Measurements from ENCODE around the gene PPP1R3E.
"Not testable (repeated sequence)": the region's sequence is repeated elsewhere in the genome, so short reads cannot be mapped to it uniquely, and the experiment has no call there.

Gene PPP1R3E

GRCh38 chr14:23297611-23298277 is 4.9 kb downstream of the PPP1R3E start:
- no peak for DNase-seq (ENCODE audit: low read depth)

GRCh38 chr14:23297096-23297495 is 5.6 kb downstream of the PPP1R3E start:
- no peak for DNase-seq (ENCODE audit: low read depth)

GRCh38 chr14:23296012-23296777 is 6.5 kb downstream of the PPP1R3E start:
- no peak for DNase-seq (ENCODE audit: low read depth)

DNA sequence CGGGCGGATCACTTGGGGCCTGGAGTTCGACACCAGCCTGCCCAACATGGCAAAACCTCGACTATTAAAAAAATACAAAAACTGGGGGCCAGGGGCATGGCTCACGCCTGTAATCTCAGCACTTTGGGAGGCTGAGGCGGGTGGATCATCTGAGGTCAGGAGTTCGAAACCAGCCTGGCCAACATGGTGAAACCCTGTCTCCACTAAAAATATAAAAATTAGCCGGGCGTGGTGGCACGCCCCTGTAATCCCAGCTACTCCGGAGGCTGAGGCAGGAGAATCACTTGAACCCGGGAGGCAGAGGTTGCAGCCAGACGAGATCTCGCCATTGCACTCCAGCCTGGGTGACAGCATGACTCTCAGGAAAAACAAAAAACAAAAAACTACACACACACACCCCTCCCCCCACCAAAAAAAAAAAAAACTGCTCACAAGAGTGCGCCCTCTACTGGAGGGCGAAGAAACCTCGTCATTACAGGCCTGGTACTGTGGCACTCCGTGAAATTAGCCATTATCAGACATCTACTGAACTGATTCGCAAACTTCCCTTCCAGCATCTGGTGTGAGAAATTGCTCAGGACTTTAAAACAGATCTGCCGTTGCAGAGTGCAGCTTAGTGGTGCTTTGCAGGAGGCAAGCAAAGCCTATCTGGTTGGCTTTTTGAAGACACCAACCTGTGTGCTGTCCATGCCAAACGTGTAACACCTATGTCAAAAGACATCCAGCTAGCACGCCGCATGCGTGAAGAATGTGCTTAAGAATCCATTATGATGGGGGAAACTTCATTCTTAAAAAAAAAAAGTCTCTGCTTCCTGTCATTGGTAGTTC is 7.7 kb downstream of the PPP1R3E start:
- peak; percentile 42 for DNase-seq (ENCODE audit: low read depth)

DNA sequence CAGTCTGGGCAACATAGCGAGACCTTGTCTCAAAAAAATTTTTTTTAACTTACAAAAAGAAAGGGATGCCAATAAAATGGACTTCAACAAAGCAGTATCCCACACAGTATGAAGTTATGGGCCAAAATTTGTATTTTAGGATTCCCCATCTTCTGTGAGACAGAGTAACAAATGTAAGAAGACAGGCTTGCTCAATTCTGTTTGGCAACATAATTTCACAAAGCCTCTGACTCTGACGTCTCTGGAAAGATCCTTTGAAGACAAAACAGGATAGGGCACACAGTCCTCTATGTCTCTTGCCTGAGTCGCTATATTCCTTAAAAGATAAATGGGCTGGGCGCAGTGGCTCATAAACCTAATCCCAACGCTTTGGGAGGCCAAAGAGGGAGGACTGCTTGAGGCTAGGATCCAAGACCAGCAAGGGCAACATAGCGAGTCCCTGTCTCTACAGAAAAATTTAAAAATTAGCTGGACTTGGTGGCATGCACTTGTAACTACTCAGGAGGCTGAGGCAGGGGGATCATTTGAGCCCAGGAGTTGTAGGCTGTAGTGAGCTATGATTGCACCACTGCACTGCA is 15.7 kb downstream of the PPP1R3E start:
- DNase-seq (ENCODE audit: low read depth) = peak; percentile 42

GRCh38 chr14:23286020-23286901 is 16.4 kb downstream of the PPP1R3E start, which contains the start of gene HOMEZ:
TSS of gene HOMEZ (minus strand) at chr14:23286132. CDS start at chr14:23285952, 180 bp downstream.
- DNase-seq (ENCODE audit: low read depth) = peak; percentile 100

DNA sequence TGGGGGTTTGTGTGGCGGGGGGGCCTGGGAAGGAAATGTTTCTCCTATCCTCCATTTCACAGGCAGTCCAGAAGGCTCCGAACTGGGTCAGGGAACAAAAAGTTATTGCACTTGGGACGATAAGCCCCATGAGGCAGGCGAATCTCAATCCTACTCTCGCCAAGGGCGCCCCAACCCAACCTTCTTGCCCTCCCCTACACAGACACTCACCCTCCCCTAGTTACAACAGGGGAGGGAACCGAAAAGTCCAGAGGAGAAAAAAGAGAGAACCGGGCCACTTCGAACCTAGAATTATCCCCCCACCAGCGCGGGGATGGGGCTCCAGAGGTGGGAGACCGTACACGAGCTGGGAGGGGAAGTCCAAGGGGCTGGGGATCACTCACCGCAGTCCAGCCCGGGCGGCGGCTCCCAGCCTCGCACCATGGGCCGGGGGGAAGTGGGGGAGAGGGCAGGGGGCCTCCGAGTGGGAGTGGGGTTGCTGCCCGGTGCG is 17.1 kb downstream of the PPP1R3E start:
- no peak for DNase-seq (ENCODE audit: low read depth)

DNA sequence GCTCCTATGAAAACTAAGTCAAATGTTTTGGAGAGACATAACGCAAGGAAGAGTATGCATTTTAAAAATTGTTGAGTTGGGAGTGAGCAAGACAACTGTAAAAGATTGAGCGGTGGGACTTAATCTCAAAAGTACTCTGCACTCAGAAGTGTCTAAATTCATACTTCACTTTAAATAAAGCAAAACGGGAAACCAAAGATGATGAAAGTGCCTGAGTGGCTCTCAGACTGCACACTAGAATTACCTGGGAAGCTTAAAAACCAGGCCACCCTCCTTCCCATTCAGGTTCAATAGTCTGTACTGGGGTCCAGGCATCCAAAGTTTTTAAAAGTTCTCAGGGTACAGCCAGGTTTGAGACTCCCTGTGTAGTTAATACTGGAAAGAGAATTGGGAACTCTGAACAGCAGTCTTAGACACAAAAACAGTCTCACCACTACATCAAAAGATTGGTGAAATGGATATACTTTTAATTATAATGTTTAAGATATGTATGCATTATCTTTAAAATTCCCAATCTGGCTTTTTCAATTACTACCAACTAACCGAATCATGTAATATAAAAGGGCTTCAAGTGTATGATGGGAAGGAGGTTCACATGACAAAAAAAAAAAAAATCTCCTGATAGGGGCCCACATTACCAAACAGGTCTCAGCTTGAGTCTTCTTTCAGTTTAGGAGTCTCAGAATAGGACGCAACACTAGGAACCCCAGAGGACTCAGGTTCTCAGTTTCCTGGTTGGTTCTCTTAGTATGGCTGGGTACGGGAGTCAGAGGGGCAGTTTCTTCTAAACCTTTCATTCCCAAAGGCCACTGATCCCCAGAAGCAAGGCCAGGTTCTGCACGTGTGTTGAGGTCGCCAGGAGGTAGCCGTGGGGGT is 17.8 kb downstream of the PPP1R3E start:
- DNase-seq (ENCODE audit: low read depth) = no peak

DNA sequence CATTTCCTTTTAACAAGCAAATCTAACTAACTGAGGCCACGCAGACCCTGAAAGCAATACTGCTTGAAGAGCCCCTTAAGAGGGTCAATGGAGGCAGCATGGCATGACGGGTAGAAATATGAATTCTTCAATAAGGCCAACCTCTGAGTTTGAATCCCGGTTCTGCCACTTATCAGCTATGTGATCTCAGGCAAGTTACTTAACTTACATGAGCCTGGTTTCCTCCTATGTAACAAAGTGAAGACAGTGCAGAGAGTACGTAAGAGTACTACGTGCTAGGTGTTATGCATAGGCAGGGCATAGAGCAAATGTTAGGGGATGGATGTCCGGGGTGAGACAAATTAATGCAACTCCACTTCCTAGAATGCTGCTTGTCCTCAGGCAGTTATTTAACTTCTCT is 21.4 kb downstream of the PPP1R3E start:
- DNase-seq (ENCODE audit: low read depth) = no peak

DNA sequence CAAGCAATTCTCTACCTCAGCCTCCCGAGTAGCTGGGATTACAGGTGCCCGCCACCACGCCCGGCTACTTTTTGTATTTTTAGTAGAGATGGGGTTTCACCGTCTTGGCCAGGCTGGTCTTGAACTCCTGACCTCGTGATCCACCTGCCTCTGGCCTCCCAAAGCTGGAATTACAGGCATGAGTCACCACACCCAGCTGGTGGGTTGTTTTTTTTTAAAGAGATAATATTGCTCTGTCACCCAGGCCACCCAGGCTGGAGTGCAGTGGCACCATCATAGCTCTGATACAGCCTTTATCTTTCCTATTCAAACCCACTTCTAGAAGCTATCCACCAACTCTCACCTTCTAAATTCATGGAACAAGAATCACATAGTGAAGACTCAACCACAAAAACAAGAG is 24.7 kb downstream of the PPP1R3E start:
- DNase-seq (ENCODE audit: low read depth) = not testable (repeated sequence)

DNA sequence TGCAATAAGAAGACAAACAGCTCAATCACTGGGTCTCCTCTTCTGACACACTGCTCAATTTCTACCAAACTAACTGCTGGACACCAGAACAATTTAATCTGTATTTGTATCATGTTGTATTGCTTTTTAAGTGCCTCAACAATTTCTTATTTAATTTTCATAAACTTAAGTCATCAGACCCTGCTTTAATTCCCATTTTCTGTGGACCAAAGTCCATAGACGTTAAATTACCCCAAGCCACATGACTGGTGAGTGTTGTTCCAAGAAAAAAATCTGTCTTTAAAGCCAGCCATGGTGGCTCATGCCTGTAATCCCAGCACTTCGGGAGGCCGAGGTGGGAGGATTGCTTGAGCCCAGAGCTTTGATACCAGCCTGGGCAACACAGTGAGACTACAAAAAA is 25.5 kb downstream of the PPP1R3E start:
- DNase-seq (ENCODE audit: low read depth) = no peak

- DNase-seq (ENCODE audit: low read depth) = no peak
Measured at GRCh38 chr14:23275412-23275811, 27.2 kb downstream of the PPP1R3E start.

DNA sequence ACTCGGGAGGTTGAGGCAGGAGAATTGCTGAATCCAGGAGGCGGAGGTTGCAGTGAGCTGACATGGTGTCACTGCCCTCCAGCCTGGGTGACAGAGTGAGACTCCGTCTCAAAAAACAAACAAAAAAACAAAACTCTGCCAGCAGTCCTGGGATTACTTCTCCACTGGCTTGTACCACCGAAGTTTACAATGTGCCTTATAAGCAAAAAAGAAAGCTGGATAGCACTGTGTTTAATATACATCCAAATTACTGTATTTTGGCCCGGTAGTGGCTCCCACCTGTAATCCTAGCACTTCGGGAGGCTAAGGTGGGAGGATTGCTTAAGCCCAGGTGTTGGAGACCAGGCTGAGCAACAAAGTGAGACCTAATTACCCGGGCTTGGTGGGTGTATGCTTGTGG is 33.5 kb downstream of the PPP1R3E start:
- no peak for DNase-seq (ENCODE audit: low read depth)

- DNase-seq (ENCODE audit: low read depth) = not testable (repeated sequence)
Measured at GRCh38 chr14:23260849-23261248, 41.8 kb downstream of the PPP1R3E start.

DNA sequence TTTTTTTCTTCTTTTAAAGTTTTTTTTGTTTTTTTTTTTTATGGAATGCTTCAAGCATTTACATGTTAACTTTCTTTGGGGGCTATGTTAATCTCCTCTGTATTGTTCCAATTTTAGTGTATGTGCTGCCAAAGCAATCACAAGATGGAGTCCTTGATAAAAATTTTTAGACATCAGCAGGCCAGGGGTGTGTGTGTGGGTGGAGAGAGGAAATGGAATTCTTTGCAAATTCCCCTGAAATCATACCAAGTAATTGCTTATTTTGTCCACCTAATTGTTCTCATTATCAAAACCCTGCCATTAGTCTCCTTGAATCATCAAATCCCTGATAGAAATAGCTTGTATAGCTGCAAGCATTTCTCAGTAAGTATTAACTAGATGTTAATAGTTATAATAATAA is 43.2 kb downstream of the PPP1R3E start:
- DNase-seq (ENCODE audit: low read depth) = no peak

GRCh38 chr14:23258256-23258655 is 44.4 kb downstream of the PPP1R3E start:
- no peak for DNase-seq (ENCODE audit: low read depth)

DNA sequence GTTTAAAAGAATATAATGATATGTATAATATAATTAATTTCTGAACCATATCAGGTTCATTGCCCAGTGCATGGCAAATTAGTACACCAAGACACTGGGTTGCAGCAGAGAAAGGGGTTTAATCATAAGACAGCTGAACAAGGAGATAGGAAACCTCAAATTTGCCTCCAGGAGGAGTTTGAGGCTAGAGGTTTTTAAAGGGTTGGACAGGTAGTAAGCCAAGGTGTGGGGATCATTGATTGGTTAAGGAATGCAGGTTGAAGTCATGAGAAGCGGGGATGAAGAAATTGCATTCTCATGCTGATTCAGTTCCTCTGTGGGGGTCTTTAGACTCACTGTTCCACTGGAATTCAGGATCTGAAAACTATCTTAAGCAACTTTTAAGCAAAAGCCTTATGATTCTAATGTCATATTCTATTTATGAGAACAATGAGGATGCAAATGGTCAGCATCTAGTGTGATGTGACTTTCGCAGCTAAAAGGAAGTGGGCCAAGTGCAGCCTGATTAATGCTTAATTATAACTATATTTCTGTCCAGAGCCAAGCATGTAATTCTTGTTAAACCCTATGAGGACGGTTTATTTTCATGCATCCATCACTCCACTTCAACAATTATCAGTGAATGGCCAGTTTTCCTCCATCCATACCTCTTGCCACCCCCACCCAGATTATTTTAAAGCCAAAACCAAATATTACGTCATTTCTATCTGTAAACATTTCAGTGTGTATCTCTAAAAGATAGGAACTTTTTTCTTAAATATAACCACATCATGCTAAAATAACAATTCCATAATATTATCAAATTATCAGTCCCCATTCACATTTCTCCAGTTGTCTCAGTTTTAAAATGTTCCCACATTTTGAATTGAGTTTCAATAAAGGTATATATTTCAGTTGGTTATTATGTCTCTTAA is 50.0 kb downstream of the PPP1R3E start:
- no peak for DNase-seq (ENCODE audit: low read depth)

- DNase-seq (ENCODE audit: low read depth) = no peak
Measured at GRCh38 chr14:23252006-23252405, 50.7 kb downstream of the PPP1R3E start.

GRCh38 chr14:23249824-23250223 is 52.8 kb downstream of the PPP1R3E start:
- DNase-seq (ENCODE audit: low read depth) = no peak

Data from fibroblast of gingiva (primary cell).